GM18517 (cell line): ENCODE measurements around the gene CRIP3.

Experiments
- ATAC-seq: cut with Tn5 transposase; IDR thresholded peaks from one replicate; pipeline ENCODE4 v1.9.1; 2021; ENCODE audit warnings: mild to moderate bottlenecking, moderate library complexity; ENCODE audit not compliant: unreplicated experiment

Gene CRIP3

DNA sequence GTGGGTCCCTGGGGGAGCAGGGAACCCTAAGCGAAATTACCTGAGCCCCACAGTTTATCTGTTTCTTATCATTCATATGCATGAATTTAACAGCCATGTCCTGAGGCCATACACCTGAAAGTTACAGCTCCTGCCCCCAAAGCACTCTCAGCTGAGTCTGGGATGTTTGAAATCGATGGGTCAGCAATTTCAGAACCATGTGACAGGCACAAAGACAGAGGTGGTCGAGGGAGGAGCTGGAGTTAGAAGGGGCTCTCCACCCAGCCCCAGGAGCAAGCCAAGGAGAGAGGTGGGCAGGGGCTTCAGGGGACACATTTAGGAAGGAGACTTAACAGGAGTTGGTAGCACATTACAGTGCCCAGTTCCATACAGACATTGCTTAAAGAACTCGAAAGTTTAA is 50.4 kb downstream of the CRIP3 start:
- no peak for ATAC-seq

GRCh38 chr6:43257367-43258145 is 51.1 kb downstream of the CRIP3 start:
- no peak for ATAC-seq

DNA sequence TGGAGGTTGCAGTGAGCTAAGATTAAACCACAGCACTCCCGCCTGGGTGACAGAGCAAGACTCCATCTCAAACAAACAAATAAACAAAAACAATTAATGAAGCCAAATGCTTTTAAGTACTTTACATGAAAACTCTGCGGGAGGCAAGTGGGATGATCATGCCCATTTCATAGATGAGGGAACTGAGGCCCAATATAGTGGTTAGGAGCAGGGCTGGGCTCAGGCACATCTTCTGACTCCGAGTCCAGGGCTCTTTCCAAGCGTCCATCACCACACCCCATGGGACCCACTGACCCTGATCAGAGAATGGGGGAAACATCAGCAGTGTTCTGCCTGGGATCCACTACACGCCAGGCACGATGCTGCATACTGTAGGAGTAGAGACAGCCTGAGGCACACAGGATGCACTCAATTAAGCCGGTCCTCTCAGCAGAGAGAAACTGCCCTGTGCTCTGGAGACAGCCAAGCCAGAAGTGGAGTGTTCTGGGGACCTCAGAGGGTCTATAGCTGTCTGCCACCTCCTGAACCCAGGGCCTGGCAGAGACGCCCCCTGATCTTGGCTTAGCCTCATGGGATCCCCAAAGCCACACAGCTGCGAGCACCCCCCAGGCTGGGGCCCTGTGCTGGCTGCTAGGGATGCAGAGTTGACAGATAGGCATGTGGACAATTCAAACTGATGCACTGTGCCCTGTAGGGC is 51.8 kb downstream of the CRIP3 start:
- ATAC-seq = no peak
